ENCODE data around the gene SEMA5A.
"Not testable (repeated sequence)": the region's sequence is repeated elsewhere in the genome, so short reads cannot be mapped to it uniquely, and the experiment has no call there.

Gene SEMA5A

DNA sequence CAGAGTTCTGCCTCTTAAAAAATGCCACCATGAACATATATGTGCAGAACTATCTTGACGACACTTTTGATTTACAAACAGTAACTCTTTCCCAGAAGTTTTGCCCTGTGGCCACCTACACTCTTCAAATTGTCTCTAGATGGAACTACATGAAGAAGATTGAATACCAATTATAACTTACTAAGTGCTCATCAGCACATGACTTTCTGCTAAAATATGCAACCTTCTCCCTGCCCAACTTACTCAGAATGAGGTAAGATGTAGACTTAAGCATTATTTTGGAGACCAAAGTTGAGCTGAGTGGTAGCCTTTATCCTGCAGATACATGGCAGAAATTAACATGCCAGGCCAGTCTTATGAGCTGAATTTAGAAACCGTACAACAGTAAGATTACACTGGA, 105.4 kb downstream of the SEMA5A start:
- no peak for DNase-seq (ENCODE audit: low read depth)

DNA sequence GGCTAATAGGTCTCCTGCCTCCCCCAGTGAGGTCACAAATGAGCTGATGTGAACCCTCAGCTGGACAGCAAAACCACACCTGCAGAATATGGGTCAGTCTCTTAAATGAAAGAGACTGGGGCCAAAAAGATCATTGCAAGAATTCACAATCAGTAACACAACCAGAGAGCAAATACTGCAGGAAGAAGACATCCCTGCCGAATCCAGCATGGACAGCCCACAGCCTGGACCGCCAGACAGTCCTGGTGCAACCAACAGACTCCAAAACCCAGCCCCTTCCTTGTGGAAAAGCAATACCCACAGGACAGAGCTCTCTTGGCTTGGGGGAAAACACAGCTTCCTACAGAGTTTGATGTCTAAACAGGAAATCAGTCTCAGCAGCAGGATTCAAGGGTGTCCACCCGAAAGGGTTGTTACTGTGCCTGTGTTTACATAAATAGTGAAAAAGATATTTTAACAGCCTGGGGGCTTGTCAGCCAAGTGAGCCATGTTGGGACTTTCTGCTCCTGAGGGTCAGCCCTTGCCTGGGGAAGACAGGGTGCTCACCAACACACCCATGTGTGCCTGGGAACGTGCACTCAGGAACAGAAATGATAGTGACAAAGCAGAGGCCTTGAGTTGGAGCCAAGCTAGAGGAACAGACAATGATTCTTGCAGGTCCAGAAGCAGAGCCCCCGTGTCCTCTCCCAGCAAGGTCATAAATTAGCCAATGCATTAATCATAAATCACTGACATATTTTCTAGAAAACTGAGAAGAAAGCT, 106.2 kb downstream of the SEMA5A start:
- DNase-seq (ENCODE audit: low read depth): no peak

DNA sequence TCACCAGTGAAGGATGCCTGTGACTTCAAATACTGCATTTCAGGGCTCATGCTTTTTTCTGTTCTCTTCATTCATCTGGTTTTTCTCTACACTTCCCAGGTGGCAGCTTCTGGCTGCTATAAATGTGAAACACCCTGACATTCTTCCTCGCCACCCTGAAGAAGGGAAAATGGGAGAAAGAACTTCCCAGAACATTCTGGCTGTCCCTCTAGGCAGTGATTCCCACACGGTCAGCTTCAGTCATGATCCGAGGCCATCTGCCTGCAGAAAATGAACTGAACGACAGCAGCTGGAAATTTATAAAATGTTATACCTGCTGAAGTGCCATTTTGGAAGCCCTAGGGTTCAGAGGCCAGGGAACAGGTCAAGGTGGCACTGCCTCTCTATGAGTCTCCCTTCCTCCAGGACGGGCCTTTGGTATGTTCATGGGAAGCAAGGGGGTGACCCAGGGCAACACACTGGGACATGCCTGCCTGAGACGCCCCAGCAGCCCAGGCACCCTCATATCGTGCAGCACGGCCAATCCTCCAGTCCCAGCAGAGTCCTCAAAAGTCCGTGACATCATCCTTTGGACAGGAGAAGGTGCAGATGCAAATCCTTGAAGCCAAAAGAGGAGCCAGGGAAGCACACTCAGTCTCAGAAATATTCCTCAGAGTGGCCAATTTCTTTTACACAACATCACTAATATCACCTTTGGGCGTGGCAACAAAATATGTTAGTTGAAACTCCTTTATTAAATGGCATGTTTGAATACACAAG, 107.1 kb downstream of the SEMA5A start:
- no peak for DNase-seq (ENCODE audit: low read depth)

DNA sequence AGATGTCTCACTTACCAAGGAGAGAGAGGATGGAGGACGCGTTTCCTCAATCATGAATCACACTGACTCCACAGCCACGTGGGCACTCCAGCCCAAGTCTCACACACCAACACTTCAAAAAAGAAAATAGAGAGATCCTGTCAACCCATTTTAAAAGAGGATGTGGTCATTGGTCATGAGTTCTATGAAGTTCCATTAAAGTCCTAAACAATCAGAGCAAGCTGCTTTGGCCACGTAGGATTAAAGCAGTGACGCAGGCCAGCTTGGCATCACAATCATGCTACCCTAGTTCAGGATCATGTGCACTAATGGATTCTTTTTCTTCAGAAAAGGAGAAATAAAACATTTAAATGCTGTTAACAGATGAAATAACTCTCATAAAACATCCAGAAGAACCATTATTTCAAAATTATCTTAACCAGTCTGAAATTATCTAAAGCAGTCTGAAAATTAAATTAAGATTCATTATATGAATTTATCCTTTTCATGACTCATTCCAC, 108.1 kb downstream of the SEMA5A start:
- DNase-seq (ENCODE audit: low read depth): no peak

DNA sequence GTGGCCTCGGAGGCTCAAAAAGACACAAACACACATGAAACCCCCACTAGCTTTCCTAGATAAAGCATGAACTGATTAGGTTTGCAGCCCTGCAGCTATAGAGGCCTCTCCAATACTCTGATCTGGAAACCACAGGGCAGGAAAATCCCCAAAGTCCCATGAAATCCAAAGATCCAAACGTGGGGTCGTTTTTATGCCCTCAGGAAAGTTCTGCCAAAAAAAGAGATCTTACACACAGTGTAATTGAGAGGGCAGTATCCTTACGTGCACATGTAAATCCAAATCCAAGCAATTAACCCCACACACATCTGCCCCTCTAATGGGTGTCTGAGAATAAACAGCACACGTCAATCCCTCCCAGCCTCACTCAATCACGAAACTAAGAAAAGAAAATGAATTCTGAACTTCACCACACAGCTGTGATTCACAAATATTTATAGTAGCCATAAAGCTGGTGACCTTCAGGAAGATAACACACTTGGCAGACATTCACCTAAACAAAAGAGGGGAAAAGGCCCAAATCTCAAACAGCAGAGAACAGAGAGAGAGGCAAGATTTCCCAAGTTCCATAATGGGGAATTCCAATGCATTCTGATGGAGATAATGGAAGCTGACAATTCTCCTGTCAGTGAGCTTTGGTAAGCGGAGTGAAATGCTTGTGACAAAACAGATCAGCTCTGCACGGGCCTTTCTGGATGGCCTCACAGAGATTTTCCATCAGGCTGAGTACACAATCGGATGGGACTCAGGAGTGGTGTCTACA, 114.2 kb downstream of the SEMA5A start:
- no peak for DNase-seq (ENCODE audit: low read depth)

DNA sequence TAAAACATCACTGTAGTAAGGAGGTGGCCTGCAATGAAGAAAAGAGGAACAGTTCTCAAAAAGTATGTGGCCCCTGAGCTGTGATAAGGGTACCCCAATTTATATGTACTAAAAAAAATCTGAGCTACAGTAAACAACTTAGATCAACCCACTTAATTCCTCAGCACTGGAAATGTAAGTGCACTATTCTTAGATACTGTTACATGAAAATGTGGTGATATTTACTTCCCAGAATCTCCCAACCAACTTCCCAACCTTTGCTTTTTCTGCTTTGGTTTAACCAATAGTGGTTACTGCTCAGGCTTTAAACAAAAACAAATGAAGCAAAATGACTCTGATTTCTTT, 114.8 kb downstream of the SEMA5A start:
- DNase-seq (ENCODE audit: low read depth): no peak

DNA sequence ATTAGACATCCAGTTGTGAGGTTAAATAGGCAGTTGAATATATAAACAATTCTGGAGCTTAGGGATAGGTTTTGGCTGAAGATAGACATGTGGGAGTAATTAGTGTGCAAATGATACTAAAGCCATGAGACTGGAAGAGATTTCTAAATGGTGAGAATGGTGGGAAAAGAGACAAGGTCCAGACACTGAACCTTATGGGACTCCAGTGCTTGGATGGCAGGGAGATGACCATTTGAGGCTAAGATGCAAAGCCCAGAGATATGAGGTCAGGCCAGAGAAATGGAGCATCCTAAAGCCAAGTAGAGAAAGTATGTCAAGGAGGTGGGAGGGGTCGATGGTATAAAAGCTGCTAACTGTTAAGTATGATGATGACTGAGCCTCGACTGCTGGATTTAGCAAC, 115.6 kb downstream of the SEMA5A start:
- no peak for DNase-seq (ENCODE audit: low read depth)

DNA sequence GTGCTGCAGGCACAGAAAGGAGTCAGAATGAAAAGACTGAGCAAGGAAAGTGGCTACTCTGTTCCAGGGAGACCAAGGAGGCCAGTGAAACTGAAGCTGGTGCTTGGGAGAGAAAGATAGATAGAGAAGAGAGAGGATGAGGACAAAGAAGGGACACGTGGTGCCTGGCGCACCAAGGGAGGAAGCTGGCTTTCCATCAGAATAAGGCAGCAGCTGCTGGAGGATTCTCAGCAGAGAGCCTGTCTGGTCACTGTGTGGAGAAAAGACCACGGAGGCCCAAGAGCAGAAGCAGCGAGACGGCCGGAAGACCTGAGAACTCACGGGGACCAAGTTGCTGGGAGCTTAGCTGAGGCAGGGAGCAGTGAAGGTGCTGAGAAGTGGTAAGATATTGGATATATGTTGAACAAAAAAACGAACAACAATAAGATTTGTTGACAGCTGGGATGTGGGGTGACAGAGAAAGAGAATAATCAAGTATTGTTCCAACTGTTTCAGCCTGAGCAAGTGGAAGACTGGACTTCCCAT, 116.1 kb downstream of the SEMA5A start:
- DNase-seq (ENCODE audit: low read depth): no peak

DNA sequence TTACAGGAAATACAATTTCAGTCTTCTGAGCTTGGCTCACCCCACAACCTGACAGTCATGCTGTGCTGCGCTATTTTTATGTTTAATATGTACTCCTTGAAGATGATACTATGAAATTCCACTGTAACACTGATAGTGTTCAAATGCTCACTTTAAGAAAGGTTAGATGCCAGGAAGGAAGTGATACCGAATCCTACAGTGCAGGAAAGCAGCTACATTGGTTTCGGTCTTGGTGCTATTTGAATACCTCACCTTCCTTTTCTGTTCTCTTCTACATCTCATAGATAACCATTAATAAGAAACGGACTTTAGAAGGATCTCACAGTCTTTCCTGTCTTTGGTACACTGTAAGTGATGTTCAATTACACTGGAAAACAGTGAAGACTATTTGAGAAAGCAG, 117.6 kb downstream of the SEMA5A start:
- no peak for DNase-seq (ENCODE audit: low read depth)

DNA sequence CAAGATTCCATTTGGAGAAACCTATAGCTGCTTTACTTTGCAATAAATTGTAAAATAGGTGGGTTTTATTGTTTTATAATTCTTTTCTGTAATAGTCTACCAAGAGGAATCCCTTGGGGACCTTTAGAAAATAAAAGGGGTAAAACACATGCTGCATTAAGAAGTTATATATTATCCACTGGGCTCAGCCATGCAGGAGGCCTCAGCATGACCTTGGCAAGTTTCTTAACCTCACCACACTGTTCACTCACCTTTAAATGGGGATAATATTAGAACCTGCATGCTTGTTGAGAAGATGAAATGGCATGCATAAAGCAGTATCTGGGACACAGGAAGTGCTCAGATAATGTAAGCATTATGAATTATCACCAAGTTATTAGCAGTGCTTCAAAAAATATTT, 120.2 kb downstream of the SEMA5A start:
- no peak for DNase-seq (ENCODE audit: low read depth)

DNA sequence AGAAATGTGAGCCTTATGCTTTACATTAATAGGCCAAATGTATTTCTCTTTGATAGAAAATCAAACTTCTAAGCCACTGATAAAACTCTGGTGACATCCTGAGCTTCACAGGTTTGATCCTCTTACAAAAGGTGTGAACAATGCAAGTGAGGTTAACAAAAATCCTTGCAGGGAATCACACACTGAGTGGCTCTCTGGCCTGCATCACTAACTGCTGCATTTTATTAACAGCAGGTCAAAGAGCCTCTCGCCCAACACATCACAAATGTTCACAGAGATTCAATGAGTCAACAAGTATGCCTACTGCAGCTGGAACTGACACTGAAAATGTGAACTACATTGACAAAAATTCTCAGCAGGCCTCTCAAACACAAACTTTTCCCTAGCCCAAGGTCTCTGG, 122.3 kb downstream of the SEMA5A start:
- DNase-seq (ENCODE audit: low read depth): no peak

DNA sequence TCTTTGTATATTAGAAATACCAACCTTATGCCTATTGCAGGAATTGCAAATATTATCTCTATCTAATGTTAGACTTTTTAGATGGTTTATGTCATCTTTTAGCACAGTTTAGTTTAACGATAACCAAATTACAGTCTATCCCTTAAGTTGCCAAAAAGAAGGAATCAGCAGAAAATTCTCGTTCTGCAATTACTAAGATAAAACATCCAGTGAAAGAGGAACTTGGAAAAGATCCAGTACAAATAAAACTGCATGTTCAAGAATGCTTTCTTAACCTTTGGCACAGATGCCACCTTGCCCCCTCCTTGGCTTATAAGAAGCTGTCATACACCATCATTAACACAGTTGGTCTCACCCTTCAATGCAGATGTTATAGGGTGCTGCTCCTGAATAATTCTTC, 124.0 kb downstream of the SEMA5A start:
- DNase-seq (ENCODE audit: low read depth): no peak

DNA sequence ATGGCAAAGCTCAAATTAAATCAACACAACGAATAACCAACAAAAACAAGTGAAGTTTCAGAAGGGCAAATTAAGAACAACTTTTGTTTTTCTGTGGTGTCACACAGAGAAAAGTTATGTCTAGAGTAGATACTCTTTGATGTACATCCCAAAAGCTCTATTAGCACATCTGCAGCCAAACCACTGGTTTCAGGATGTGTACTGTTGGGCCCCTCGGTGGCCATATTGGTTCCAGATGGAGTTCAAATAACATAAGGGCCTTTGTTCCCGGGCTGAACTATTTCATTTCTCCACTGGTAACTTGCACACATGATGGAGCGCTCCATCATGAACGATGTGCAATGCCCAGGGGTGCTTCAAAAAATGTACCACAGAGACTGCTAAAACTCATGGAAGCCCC, 126.1 kb downstream of the SEMA5A start:
- DNase-seq (ENCODE audit: low read depth): no peak

DNA sequence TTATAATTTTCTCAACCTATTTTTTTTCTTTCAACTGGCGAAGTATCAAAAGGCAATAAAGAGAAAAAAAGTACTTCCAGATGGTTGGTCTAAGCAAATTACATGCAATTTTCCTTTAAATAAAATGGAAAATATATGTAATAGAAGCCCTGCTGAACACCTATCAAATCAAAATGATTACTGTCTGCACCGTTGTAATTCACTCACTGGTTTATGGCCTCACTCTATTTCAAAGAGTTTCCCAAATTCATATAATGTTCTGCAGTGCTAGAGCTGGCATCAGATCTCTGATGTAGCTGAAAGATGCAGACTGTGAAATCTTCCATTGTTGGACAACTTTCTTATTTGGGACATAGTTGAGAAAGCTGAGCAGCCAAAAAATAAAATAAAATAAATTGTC, 130.3 kb downstream of the SEMA5A start:
- DNase-seq (ENCODE audit: low read depth): no peak

DNA sequence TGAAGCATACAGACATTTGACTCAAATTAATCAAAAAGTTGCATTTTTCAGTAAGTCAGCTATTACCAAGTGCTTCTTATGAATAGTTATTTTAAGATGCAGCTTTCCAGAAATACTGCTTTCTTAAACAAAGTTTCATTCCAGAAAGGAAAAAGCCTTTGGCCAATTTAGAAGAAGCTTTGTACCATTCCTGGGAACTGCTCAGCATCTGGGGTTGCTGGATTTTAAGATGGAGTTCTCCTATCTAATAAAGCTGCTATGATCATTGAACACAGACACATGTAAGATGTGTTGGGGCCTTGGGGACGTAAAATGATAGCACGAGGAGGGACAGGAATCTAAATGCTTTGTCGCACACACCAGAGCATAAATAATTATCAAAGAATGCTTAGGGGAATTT, 130.8 kb downstream of the SEMA5A start:
- no peak for DNase-seq (ENCODE audit: low read depth)

DNA sequence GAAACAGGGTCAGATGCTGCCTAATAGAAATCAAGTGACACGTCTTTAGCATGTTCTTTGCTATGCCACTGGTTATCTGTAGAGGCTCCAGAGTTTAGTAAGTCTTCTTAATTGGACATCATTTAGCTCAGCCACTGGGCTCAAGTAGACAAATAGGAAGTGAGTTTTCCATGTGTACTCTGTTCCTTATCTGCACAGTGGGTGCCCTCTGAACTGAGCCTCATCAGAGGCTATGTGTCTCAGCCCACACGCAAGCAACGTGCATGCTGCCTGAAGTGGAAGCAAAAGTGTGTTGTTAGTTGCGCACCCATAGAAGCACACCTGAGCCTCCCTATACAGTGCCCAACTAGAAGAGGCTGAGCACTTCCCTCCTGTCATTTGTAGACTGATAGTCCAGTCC, 134.7 kb downstream of the SEMA5A start:
- DNase-seq (ENCODE audit: low read depth): no peak

DNA sequence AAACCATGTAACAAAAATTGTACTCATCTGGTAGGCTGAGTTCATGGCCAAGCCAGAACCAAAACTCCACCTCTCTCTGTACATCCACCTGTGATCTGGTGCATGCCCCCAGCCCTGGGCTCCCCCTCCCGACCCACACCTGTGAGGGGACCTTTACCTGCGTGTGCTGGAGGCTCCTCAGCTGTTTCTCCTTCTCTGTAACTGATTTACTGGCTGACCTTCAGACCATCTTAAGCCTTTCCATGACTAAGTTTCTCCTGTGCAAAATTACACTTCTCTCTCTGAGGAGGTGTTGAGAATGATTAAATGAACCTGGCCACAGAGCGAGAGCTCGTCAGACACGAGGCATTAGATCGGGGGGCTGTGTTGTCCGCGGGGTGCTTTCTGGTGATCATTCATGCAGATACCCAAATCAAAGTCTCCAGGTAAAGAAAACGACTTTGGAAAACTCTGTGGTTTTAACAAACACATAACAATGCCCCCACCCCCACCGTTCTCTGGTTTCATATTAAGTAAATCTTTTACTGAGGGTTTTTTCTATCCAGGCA, 136.4 kb downstream of the SEMA5A start:
- no peak for DNase-seq (ENCODE audit: low read depth)

DNA sequence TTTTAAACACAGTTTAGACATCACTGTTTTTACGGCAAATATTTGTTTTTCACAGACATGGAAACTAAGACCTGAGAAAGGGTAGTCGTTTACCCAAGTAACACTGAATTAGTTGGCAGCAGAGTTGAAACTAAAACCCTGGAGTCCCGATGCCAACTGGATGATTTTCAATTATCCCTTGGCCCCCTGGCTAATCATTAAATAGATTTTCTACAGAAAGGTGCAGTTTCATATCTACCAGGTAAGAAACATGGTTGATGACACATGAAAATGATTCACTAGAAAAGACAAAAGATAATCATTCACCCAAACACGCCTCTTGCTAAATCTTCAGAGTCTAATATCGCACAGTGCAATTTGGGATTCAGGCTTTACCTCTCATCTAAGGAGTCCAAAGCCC, 136.9 kb downstream of the SEMA5A start:
- no peak for DNase-seq (ENCODE audit: low read depth)

DNA sequence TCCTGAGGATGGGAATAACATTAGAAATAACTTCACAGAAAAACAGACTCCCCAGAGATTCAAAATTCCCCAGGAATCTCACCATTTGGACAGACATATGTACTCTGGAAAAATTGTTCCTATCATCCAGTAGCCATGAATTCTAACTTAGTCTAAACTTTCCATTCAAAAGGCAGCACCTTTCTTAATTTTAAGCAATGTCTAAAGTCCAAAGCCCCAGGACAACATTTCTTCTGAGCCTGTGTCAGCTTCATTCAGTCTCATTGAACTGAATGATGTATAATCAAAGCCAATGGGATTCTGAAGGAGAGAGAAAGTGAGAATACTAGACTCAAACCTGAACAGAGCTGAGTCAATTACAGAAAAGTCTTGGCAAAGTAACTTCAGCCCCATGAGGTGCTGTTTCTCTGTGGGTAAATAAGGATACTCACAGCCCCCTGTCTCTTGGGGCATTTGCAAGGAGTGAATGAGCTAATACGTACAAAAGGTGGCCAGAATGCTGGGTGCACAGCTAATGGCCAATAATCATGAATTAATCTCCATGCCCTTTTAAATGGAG, 140.6 kb downstream of the SEMA5A start:
- no peak for DNase-seq (ENCODE audit: low read depth)

DNA sequence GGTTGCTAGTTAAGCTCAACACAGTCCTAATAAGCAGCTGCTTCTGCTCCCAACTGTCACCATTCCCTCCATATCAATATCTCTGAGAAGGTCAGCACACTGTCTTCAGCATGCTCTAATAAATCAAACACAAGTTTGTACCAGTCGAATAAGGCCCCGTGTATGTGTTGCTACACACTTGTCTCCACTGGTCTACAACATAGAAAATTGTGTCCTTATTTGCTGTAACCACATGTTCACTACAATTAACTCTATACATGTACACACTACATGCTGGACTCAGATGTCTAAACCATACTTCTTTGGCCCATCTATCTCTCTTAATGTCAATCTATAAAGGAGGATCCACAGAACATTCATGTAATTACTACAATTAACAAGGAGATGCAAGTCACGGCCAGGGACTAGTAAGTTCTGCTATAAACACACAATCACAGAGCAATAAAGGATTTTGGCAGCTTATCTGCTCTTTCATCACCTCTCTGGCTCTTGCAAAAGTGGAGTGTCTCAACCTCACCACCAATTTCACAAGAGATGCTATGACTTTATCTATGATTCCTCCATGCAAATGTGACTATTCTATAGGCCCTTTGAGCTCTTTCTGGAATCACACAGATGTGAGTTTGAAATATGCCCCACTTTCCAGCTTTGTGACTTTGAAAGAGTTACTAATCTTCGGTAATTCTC, 143.9 kb downstream of the SEMA5A start:
- DNase-seq (ENCODE audit: low read depth): no peak

DNA sequence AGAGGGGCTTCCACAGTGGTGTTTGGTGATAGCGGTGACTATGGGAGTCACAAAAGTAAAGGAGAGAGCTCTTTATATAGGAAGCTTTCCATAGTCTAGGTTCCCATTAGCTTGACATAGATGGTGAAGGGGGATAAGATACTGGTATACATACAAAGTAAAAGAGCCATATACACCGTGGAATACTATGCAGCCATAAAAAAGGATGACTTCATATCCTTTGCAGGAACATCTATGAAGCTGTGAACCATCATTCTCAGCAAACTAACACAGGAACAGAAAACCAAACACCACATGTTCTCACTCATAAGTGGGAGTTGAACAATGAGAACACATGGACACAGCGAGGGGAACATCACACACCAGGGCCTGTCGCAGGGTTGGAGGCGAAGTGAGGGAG, 146.1 kb downstream of the SEMA5A start:
- DNase-seq (ENCODE audit: low read depth): not testable (repeated sequence)

Data from activated T-helper 9 cell treated with anti-CD3 and anti-CD28 coated beads, Interleukin-2, amount 50 U/mL, for 16 hours (primary cell).